ENCODE results near the gene USP10. TPM values are rescaled to one million over a fixed set of nuclear protein-coding genes. Genes with fewer than 3 reads are reported as not detected.
"Not testable (repeated sequence)": the region's sequence is repeated elsewhere in the genome, so short reads cannot be mapped to it uniquely, and the experiment has no call there.

Gene USP10
- total RNA-seq, 4 donors from 2014 or later, result 63.0 to 98.4 (median 70.9) TPM

DNA sequence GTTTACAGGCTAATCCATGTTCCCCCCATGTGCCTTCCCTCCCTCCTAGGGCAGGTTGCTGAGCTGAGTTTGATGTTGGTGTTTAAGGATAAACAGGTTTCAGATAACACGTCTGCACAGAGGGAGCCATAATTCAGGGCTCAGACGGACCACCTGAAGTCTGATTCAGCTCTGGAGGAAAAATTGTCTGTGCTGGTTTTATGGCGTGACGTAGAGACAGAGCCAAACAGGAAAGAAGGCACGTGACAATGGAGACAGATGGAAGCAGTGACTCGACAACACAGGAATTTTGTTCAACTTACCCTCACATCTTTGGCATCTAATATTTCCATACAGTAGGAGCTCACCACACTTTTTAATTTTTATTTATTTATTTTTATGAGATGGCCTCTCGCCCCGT lies 10.7 kb upstream of the USP10 start:
- Histone ChIP-seq H3K27me3 (no peaks in the 10 kb centered on the region), H3K4me3 (replicated peaks in 1 of 3) (no peak overlapping the region), H3K27ac (no peak overlapping the region), H3K36me3 (no peaks in the 10 kb centered on the region), H3K4me1 (no peaks in the 10 kb centered on the region), H3K9me3 (no peaks in the 10 kb centered on the region)
- DNase-seq, result no peak
- intact Hi-C loops (cut with DNase I), result no loop called here
- TF ChIP-seq POLR2A (IDR thresholded peaks at IDR 0.05) (no peak), CTCF (IDR thresholded peaks at IDR 0.05) (no peak)
- 67 to 83% methylated on average over 8 of the region's 8 CpGs for WGBS, 2 donors

GRCh38 chr16:84690088-84690819 lies 9.5 kb upstream of the USP10 start:
- WGBS, 2 donors, result 73 to 80% methylated on average over 6 of the region's 6 CpGs
- H3K27me3 ChIP-seq, result no peaks in the 10 kb centered on the region
- no peaks in the 10 kb centered on the region for H3K4me1 ChIP-seq
- no peaks in the 10 kb centered on the region for H3K36me3 ChIP-seq
- no peak overlapping the region for H3K27ac ChIP-seq
- TF ChIP-seq CTCF (IDR thresholded peaks at IDR 0.05), result no peak
- TF ChIP-seq POLR2A (IDR thresholded peaks at IDR 0.05), result no peak
- no peaks in the 10 kb centered on the region for H3K9me3 ChIP-seq
- DNase-seq, result no peak
- no peak overlapping the region for H3K4me3 ChIP-seq (replicated peaks in 1 of 3)
- intact Hi-C loops (cut with DNase I), result no loop called here

DNA sequence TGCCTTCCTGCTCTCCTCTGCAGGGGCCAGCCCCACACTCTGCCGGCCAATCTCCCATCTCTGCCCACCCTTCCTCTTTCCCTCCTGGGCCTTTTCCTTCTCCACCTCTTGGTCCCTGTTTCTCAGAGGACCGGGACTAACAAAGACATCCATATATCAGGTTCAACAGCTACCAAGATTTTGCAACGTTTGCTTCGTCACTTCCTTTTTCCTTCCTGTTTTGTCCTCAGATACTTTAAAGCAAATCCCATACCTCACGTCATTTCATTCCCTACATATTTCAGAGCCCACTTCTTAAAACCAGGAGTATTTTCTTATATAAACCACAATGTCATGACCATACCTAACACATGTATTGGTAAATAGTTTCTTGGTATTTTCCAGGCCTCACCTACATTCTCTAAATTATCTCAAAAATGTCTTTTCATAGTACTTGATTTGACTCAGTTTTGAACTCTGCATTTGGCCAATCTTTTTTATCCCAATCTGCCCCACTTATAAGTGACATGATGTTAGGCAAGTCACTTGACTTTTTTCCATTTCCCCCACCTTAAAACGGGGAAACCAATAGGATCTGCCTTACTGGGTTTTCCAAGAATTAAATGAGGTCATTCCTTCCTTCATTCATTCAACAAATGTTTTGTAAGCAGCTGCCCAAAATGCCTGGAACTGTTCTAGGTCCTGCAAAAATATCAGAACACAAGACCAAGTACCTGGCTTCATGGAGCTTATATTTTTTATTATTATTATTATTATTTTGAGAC lies 7.2 kb upstream of the USP10 start:
- intact Hi-C loops (cut with DNase I), result no loop called here
- no peak overlapping the region for H3K27ac ChIP-seq
- no peak for DNase-seq

DNA sequence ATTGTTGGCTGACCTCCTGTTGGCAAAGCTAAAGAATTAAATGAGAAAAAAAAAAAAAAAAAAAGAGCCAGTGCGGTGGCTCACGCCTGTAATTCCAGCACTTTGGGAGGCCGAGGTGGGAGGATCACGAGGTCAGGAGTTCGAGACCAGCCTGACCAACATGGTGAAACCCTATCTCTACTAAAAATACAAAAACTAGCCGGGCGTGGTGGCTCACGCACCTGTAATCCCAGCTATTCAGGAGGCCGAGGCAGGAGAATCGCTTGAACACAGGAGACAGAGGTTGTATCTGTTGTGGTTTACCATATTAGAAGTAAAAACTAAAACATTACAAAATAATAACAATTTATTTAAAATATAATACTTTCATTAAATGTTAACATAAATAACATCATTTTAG lies 5.9 kb upstream of the USP10 start:
- WGBS, 2 donors, result 89 to 94% methylated on average over 10 of the region's 10 CpGs

More for the DNA sequence above, 7.2 kb upstream of the USP10 start:
- Histone ChIP-seq H3K27me3 (no peaks in the 10 kb centered on the region), H3K4me3 (replicated peaks in 1 of 3) (no peak overlapping the region), H3K36me3 (no peaks in the 10 kb centered on the region), H3K9me3 (no peaks in the 10 kb centered on the region), H3K4me1 (no peaks in the 10 kb centered on the region)
- no peak for TF ChIP-seq POLR2A (IDR thresholded peaks at IDR 0.05)
- no peak for TF ChIP-seq CTCF (IDR thresholded peaks at IDR 0.05)
- 60 to 79% methylated on average over 6 of the region's 6 CpGs for WGBS, 2 donors

DNA sequence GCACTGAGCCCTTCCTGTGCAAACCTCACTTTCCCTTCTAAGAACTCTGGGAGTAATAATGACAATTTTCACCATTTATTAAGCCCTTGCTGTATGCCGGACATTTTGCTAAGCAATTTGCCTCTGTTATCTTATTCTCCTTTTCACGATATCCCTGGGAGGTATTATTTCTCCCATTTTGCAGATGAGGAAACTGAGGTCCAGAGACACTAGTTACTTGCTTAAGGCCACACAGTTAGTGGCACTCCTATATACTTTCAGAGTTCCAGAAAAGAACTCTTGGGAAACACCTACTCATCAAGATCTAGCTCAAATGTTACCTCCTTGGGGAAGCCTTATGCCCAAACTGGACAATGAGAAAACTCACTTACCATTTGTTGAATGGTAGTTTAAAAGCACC lies 4.8 kb upstream of the USP10 start:
- Histone ChIP-seq H3K27ac (no peak overlapping the region), H3K4me3 (replicated peaks in 1 of 3) (no peak overlapping the region), H3K4me1 (peaks cover 0 to 5% of the 10 kb centered on the region in 2 donors), H3K36me3 (no peaks in the 10 kb centered on the region), H3K27me3 (no peaks in the 10 kb centered on the region), H3K9me3 (no peaks in the 10 kb centered on the region)
- 97 to 99% methylated on average over 2 of the region's 2 CpGs for WGBS, 2 donors
- TF ChIP-seq CTCF (IDR thresholded peaks at IDR 0.05) (no peak), POLR2A (IDR thresholded peaks at IDR 0.05) (no peak)
- DNase-seq, result no peak
- intact Hi-C loops (cut with DNase I), result no loop called here

More for the DNA sequence above, 5.9 kb upstream of the USP10 start:
- DNase-seq; H3K4me3 ChIP-seq (replicated peaks in 1 of 3); H3K27ac ChIP-seq; H3K9me3 ChIP-seq; intact Hi-C loops (cut with DNase I); H3K27me3 ChIP-seq; H3K4me1 ChIP-seq; H3K36me3 ChIP-seq: not testable (repeated sequence)
